GM19463 (cell line): ENCODE data around the gene TF.
"Not testable (repeated sequence)": the region's sequence is repeated elsewhere in the genome, so short reads cannot be mapped to it uniquely, and the experiment has no call there.

Source experiments
- ATAC-seq: cut with Tn5 transposase; IDR thresholded peaks from one replicate; pipeline ENCODE4 v1.9.1; 2021; ENCODE audit warnings: mild to moderate bottlenecking, moderate library complexity; ENCODE audit not compliant: unreplicated experiment

Gene TF

GRCh38 chr3:133763797-133764683 lies 17.8 kb downstream of the TF start:
- ATAC-seq = no peak

- no peak for ATAC-seq
These were observed 19.1 kb downstream of the TF start for GRCh38 chr3:133765256-133765655.

- no peak for ATAC-seq
These were observed 21.4 kb downstream of the TF start for GRCh38 chr3:133767607-133768006.

- ATAC-seq = no peak
These were observed 23.3 kb downstream of the TF start for GRCh38 chr3:133769536-133769935.

- ATAC-seq = no peak
These were observed 27.5 kb downstream of the TF start for GRCh38 chr3:133773732-133774131.

- ATAC-seq = no peak
These were observed 29.1 kb downstream of the TF start for GRCh38 chr3:133775309-133775708.

GRCh38 chr3:133775835-133776234 lies 29.6 kb downstream of the TF start:
- ATAC-seq = no peak

- ATAC-seq = no peak
These were observed 30.7 kb downstream of the TF start for GRCh38 chr3:133776794-133777438.

GRCh38 chr3:133777807-133778568 lies 31.8 kb downstream of the TF start:
- ATAC-seq = no peak

GRCh38 chr3:133779626-133780203 lies 33.5 kb downstream of the TF start:
- ATAC-seq = no peak

GRCh38 chr3:133780756-133781155 lies 34.6 kb downstream of the TF start:
- ATAC-seq = not testable (repeated sequence)

- ATAC-seq = no peak
These were observed 35.4 kb downstream of the TF start for GRCh38 chr3:133781570-133781969.

GRCh38 chr3:133782454-133782853 lies 36.3 kb downstream of the TF start:
- ATAC-seq = no peak

- ATAC-seq = no peak
These were observed 37.6 kb downstream of the TF start for GRCh38 chr3:133783762-133784161.

- ATAC-seq = no peak
These were observed 41.8 kb downstream of the TF start for GRCh38 chr3:133788024-133788423.

- no peak for ATAC-seq
These were observed 46.1 kb downstream of the TF start for GRCh38 chr3:133792171-133792763.

- ATAC-seq = no peak
These were observed 51.4 kb downstream of the TF start for GRCh38 chr3:133797396-133798105.

- ATAC-seq = no peak
These were observed 53.8 kb downstream of the TF start for GRCh38 chr3:133799794-133800585.

- ATAC-seq = no peak
These were observed 57.3 kb downstream of the TF start for GRCh38 chr3:133803469-133803868.
